HEK293 (cell line): ENCODE results near the gene SYNPO2.
"Not testable (repeated sequence)": the region's sequence is repeated elsewhere in the genome, so short reads cannot be mapped to it uniquely, and the experiment has no call there.

Source experiments
- CTCF ChIA-PET: fragments of 350-600 bp; formaldehyde crosslinking; extraction: SDS; loops from one replicate; lab custom pipeline; 2021; ENCODE audit warnings: antibody characterized with exemption; lab: Yijun Ruan, JAX
- POLR2A ChIA-PET: fragments of 300-600 bp; formaldehyde crosslinking; extraction: SDS; loops from one replicate; lab custom pipeline; 2020; ENCODE audit warnings: antibody characterized with exemption, inconsistent platforms; lab: Yijun Ruan, JAX
- H3K27ac ChIP-seq: fragments of 200-500 bp; sonication (Bioruptor generic); 2 replicates; pipeline ENCODE4 v1.5.1; 2014; ENCODE audit warnings: low read depth, low read length, control low read depth, inconsistent platforms; ENCODE audit errors: extremely low read depth
- H3K36me3 ChIP-seq, 2 experiments: fragments of 200-500 bp in 1 of 2; sonication (Bioruptor generic) in 1 of 2; 1 replicate in 1 of 2; 2 replicates in 1 of 2; pipeline ENCODE4 v1.5.1; 2014 to 2017; ENCODE audit warnings: inconsistent platforms in 2 of 2, low read length in 2 of 2; ENCODE audit not compliant: control insufficient read depth in 2 of 2, insufficient read depth in 1 of 2
- H3K4me1 ChIP-seq: fragments of 200-500 bp; sonication (Bioruptor generic); 2 replicates; pipeline ENCODE4 v1.5.1; 2014; ENCODE audit warnings: mild to moderate bottlenecking, low read length, inconsistent platforms; ENCODE audit not compliant: control insufficient read depth, insufficient read depth
- H3K4me3 ChIP-seq: 2 replicates; pipeline ENCODE4 v1.5.1; 2011; ENCODE audit warnings: low read depth, mild to moderate bottlenecking, control low read depth, low read length, moderate library complexity
- H3K9me3 ChIP-seq: fragments of 200-500 bp; sonication (Bioruptor generic); 2 replicates; pipeline ENCODE4 v1.5.1; 2014; ENCODE audit warnings: low read depth, low read length, inconsistent platforms; ENCODE audit not compliant: control insufficient read depth, insufficient read depth
- BCL11A ChIP-seq: fragments of 450-650 bp; formaldehyde crosslinking; IDR thresholded peaks from 2 replicates; pipeline ENCODE4 v1.5.1; 2016; ENCODE audit warnings: low read depth, missing biosample characterization, missing genetic modification characterization
- GLI2 ChIP-seq: fragments of 450-650 bp; formaldehyde crosslinking; IDR thresholded peaks from 2 replicates; pipeline ENCODE4; 2017; ENCODE audit warnings: missing biosample characterization, missing genetic modification characterization, low read depth, borderline replicate concordance
- GLIS1 ChIP-seq: fragments of 450-650 bp; formaldehyde crosslinking; IDR thresholded peaks from 2 replicates; pipeline ENCODE4 v1.5.1; 2016; ENCODE audit warnings: missing biosample characterization, missing genetic modification characterization
- HIC1 ChIP-seq: fragments of 450-650 bp; formaldehyde crosslinking; IDR thresholded peaks from 2 replicates; pipeline ENCODE4 v1.5.1; 2016; ENCODE audit warnings: missing biosample characterization, missing genetic modification characterization
- MZF1 ChIP-seq: fragments of 450-650 bp; formaldehyde crosslinking; IDR thresholded peaks from 2 replicates; pipeline ENCODE4 v1.5.1; 2017; ENCODE audit warnings: missing biosample characterization, missing genetic modification characterization, borderline replicate concordance
- PBX3 ChIP-seq: sonication (generic); formaldehyde crosslinking; IDR thresholded peaks from 2 replicates; pipeline ENCODE4 v1.8.1; 2022; ENCODE audit warnings: mild to moderate bottlenecking, moderate library complexity, missing genetic modification reagents
- RBAK ChIP-seq: fragments of 450-650 bp; formaldehyde crosslinking; IDR thresholded peaks from 2 replicates; pipeline ENCODE4 v1.5.1; 2016; ENCODE audit warnings: missing biosample characterization, missing genetic modification characterization
- SETDB1 ChIP-seq: IDR thresholded peaks from one replicate; pipeline ENCODE4 v1.6.1; 2017; ENCODE audit warnings: mild to moderate bottlenecking, low read length, moderate library complexity, mixed read lengths; ENCODE audit not compliant: insufficient read length
- TCF7L2 ChIP-seq: IDR thresholded peaks from 2 replicates; pipeline ENCODE4 v1.6.1; 2011; ENCODE audit warnings: low read depth, mild to moderate bottlenecking, inconsistent platforms, low read length, moderate library complexity, borderline replicate concordance
- YY1 ChIP-seq: fragments of 450-650 bp; formaldehyde crosslinking; IDR thresholded peaks from 2 replicates; pipeline ENCODE4 v1.5.1; 2018; ENCODE audit warnings: missing biosample characterization, missing genetic modification characterization
- ZBTB17 ChIP-seq: fragments of 450-650 bp; formaldehyde crosslinking; IDR thresholded peaks from 2 replicates; pipeline ENCODE4 v1.5.1; 2016; ENCODE audit warnings: missing biosample characterization, missing genetic modification characterization
- ZBTB48 ChIP-seq: fragments of 450-650 bp; formaldehyde crosslinking; IDR thresholded peaks from 2 replicates; pipeline ENCODE4 v1.5.1; 2016; ENCODE audit warnings: missing biosample characterization, missing genetic modification characterization
- ZBTB8A ChIP-seq: fragments of 450-650 bp; formaldehyde crosslinking; IDR thresholded peaks from 2 replicates; pipeline ENCODE4 v1.5.1; 2016; ENCODE audit warnings: missing biosample characterization, missing genetic modification characterization
- ZEB2 ChIP-seq: fragments of 450-650 bp; formaldehyde crosslinking; IDR thresholded peaks from 2 replicates; pipeline ENCODE4 v1.5.1; 2016; ENCODE audit warnings: missing biosample characterization, missing genetic modification characterization
- ZFP3 ChIP-seq: fragments of 450-650 bp; formaldehyde crosslinking; IDR thresholded peaks from 2 replicates; pipeline ENCODE4 v1.5.1; 2016; ENCODE audit warnings: low read depth, missing biosample characterization, missing genetic modification characterization
- ZNF140 ChIP-seq: fragments of 450-650 bp; formaldehyde crosslinking; IDR thresholded peaks from 2 replicates; pipeline ENCODE4 v1.5.1; 2016; ENCODE audit warnings: missing biosample characterization, missing genetic modification characterization
- ZNF174 ChIP-seq: fragments of 450-650 bp; formaldehyde crosslinking; IDR thresholded peaks from 2 replicates; pipeline ENCODE4 v1.5.0; 2017; ENCODE audit warnings: missing biosample characterization, mild to moderate bottlenecking, missing genetic modification characterization
- ZNF266 ChIP-seq: fragments of 450-650 bp; formaldehyde crosslinking; IDR thresholded peaks from 2 replicates; pipeline ENCODE4 v1.5.1; 2016; ENCODE audit warnings: missing biosample characterization, missing genetic modification characterization, low read depth
- ZNF335 ChIP-seq: fragments of 450-650 bp; formaldehyde crosslinking; conservative IDR thresholded peaks from 2 replicates; pipeline ENCODE4 v1.5.1; 2016; ENCODE audit warnings: missing biosample characterization, missing genetic modification characterization
- ZNF37A ChIP-seq: fragments of 450-650 bp; IDR thresholded peaks from 2 replicates; pipeline ENCODE4 v1.5.1; 2018; ENCODE audit warnings: missing biosample characterization, missing genetic modification characterization
- ZNF423 ChIP-seq: fragments of 450-650 bp; formaldehyde crosslinking; IDR thresholded peaks from 2 replicates; pipeline ENCODE4 v1.5.1; 2016; ENCODE audit warnings: missing biosample characterization, missing genetic modification characterization
- ZNF529 ChIP-seq: fragments of 450-650 bp; formaldehyde crosslinking; IDR thresholded peaks from 2 replicates; pipeline ENCODE4 v1.5.1; 2017; ENCODE audit warnings: missing genetic modification characterization, missing biosample characterization; ENCODE audit not compliant: insufficient replicate concordance
- ZNF629 ChIP-seq: fragments of 450-650 bp; formaldehyde crosslinking; IDR thresholded peaks from 2 replicates; pipeline ENCODE4 v1.5.1; 2017; ENCODE audit warnings: missing biosample characterization, missing genetic modification characterization
- ZNF837 ChIP-seq: fragments of 450-650 bp; formaldehyde crosslinking; IDR thresholded peaks from 2 replicates; pipeline ENCODE4 v1.5.1; 2016; ENCODE audit warnings: missing biosample characterization, missing genetic modification characterization
- ZSCAN16 ChIP-seq: fragments of 450-650 bp; formaldehyde crosslinking; IDR thresholded peaks from 2 replicates; pipeline ENCODE4 v1.5.1; 2016; ENCODE audit warnings: missing biosample characterization, missing genetic modification characterization
- ZSCAN23 ChIP-seq: fragments of 450-650 bp; formaldehyde crosslinking; IDR thresholded peaks from 2 replicates; pipeline ENCODE4 v1.5.1; 2016; ENCODE audit warnings: missing biosample characterization, missing genetic modification characterization

SYNPO2 gene

GRCh38 chr4:119059221-119059620, 170.6 kb downstream of the SYNPO2 start (continued):
- TF ChIP-seq ZNF174 (tag by site-specific recombination) (no peak), MZF1 (tag by site-specific recombination) (no peak), ZEB2 (tag by site-specific recombination) (no peak), RBAK (tag by site-specific recombination) (no peak), PBX3 (no peak), ZNF629 (tag by site-specific recombination) (no peak), ZNF37A (tag by site-specific recombination) (no peak), ZNF837 (tag by site-specific recombination) (no peak)

- H3K4me3 ChIP-seq, H3K9me3 ChIP-seq, H3K36me3 ChIP-seq, H3K27ac ChIP-seq, CTCF ChIA-PET, POLR2A ChIA-PET: not testable (repeated sequence)
- peaks cover 10% of the 10 kb centered on the region for H3K4me1 ChIP-seq
Observed at GRCh38 chr4:119067125-119067524, 178.5 kb downstream of the SYNPO2 start.

- TF ChIP-seq ZBTB8A (tag by site-specific recombination) (0 out of 2 replicates have a peak, but pooled peaks have one; percentile 29), ZBTB48 (tag by site-specific recombination) (peak; percentile 79; the same call in 1 of the 2 replicates), ZNF335 (tag by site-specific recombination) (peak; percentile 69), YY1 (peak; percentile 38; the same call in 1 of the 2 replicates), ZBTB17 (0 out of 2 replicates have a peak, but pooled peaks have one; percentile 14), HIC1 (tag by site-specific recombination) (0 out of 2 replicates have a peak, but pooled peaks have one; percentile 18)
- Histone ChIP-seq H3K27ac (peak overlapping the region; percentile 67), H3K4me1 (peaks cover 10% of the 10 kb centered on the region)
- H3K36me3 ChIP-seq, POLR2A ChIA-PET, H3K4me3 ChIP-seq, H3K9me3 ChIP-seq, CTCF ChIA-PET: not testable (repeated sequence)
Observed at GRCh38 chr4:119067670-119068360, 179.2 kb downstream of the SYNPO2 start.

GRCh38 chr4:119068529-119068962, 179.9 kb downstream of the SYNPO2 start:
- POLR2A ChIA-PET, result no interaction called here
- no peak overlapping the region for H3K4me3 ChIP-seq
- CTCF ChIA-PET, result no interaction called here
- H3K9me3 ChIP-seq, result no peaks in the 10 kb centered on the region
- peak overlapping the region; percentile 67; the same call in 1 of the 2 replicates for H3K27ac ChIP-seq
- H3K4me1 ChIP-seq, result peaks cover 10% of the 10 kb centered on the region
- no peaks in the 10 kb centered on the region for H3K36me3 ChIP-seq
- TF ChIP-seq ZFP3 (tag by site-specific recombination) (no peak), TCF7L2 (no peak), ZNF266 (tag by site-specific recombination) (no peak), GLIS1 (peak; percentile 42; the same call in 1 of the 2 replicates), SETDB1 (peak; percentile 32), ZSCAN23 (tag by site-specific recombination) (no peak), ZNF529 (tag by site-specific recombination) (no peak), GLI2 (tag by site-specific recombination) (no peak), ZNF423 (tag by site-specific recombination) (no peak), ZBTB8A (tag by site-specific recombination) (no peak), BCL11A (tag by site-specific recombination) (0 out of 2 replicates have a peak, but pooled peaks have one; percentile 53), ZNF140 (tag by site-specific recombination) (no peak), ZSCAN16 (0 out of 2 replicates have a peak, but pooled peaks have one; percentile 16)
